MCF 10A (cell line): ENCODE results near the gene MAP3K4. TPM values are rescaled to one million over a fixed set of nuclear protein-coding genes. Genes with fewer than 3 reads are reported as not detected.

ENCODE experiments used
- BruUV-seq: library from RNA; stranded (reverse); fragments of 400-500 nt; replicated peaks from 2 replicates; lab custom pipeline; 2021; lab: Mats Ljungman, UMichigan
- CTCF ChIA-PET: fragments of 300-600 bp; sonication (Branson Sonifier 250); formaldehyde crosslinking; extraction: SDS; loops from one replicate; lab custom pipeline; 2021; ENCODE audit warnings: antibody characterized with exemption, inconsistent platforms; lab: Yijun Ruan, JAX
- POLR2A ChIA-PET: fragments of 300-600, 350-650 bp; sonication (Branson Sonifier 250); formaldehyde crosslinking; extraction: SDS; loops from one replicate; lab custom pipeline; 2020; ENCODE audit warnings: antibody characterized with exemption, inconsistent platforms; lab: Yijun Ruan, JAX
- DNase-seq: peaks from one replicate; pipeline ENCODE4 v3.0.0-alpha.2; 2018; ENCODE audit not compliant: unreplicated experiment
- H3K27ac Mint-ChIP-seq: one replicate; pipeline ENCODE4 v1.8.0; 2022; ENCODE audit warnings: mild to moderate bottlenecking, low read depth, mixed read lengths; ENCODE audit not compliant: unreplicated experiment
- H3K27me3 Mint-ChIP-seq: one replicate; pipeline ENCODE4 v1.8.0; 2022; ENCODE audit warnings: mixed read lengths; ENCODE audit not compliant: insufficient read depth, unreplicated experiment
- H3K36me3 Mint-ChIP-seq: one replicate; pipeline ENCODE4 v1.8.0; 2022; ENCODE audit warnings: mild to moderate bottlenecking, moderate library complexity, mixed read lengths; ENCODE audit not compliant: insufficient read depth, unreplicated experiment
- H3K4me1 Mint-ChIP-seq: one replicate; pipeline ENCODE4 v1.8.0; 2022; ENCODE audit warnings: mixed read lengths; ENCODE audit not compliant: insufficient read depth, unreplicated experiment
- H3K4me3 Mint-ChIP-seq: one replicate; pipeline ENCODE4 v1.8.0; 2022; ENCODE audit warnings: mild to moderate bottlenecking, moderate library complexity, mixed read lengths; ENCODE audit not compliant: unreplicated experiment
- H3K9me3 Mint-ChIP-seq: one replicate; pipeline ENCODE4 v1.8.0; 2022; ENCODE audit warnings: mixed read lengths; ENCODE audit not compliant: unreplicated experiment
- CTCF ChIP-seq: fragments of 200-600 bp; IDR thresholded peaks from one replicate; pipeline ENCODE4 v1.8.0; 2022; ENCODE audit warnings: antibody characterized with exemption, mild to moderate bottlenecking; ENCODE audit not compliant: unreplicated experiment
- intact Hi-C: fragments of 100-400 bp; cut with micrococcal nuclease; formaldehyde crosslinking; loops from 2 replicates; pipeline ENCODE4 v1.14.1; 2022
- total RNA-seq: library from RNA; stranded (reverse); gene quantifications from 2 replicates; pipeline ENCODE4 v1.2.3, GENCODE V29; 2022

Gene MAP3K4
- total RNA-seq, 1 experiment from 2014 or later: 38.7 TPM

GRCh38 chr6:161010418-161010817 is 18.8 kb downstream of the MAP3K4 start:
- TF ChIP-seq CTCF: no peak
- no peak overlapping the region for H3K4me3 Mint-ChIP-seq
- peaks cover 8% of the 10 kb centered on the region for H3K4me1 Mint-ChIP-seq
- ChIA-PET CTCF (interaction anchor here (0.9 to 1.7 kb wide), 2 partner anchors 13 to 17 kb away, joined by 4 to 6 read pairs; no protein-coding TSS in a partner anchor), POLR2A (interaction anchor here (0.8 to 1.3 kb wide), 5 partner anchors 9 to 29 kb away, joined by 3 to 6 read pairs (median 3); no protein-coding TSS in a partner anchor)
- H3K9me3 Mint-ChIP-seq: no peaks in the 10 kb centered on the region
- H3K36me3 Mint-ChIP-seq: peaks cover 11% of the 10 kb centered on the region
- BruUV-seq: no TSS peak
- DNase-seq: peak; percentile 14
- intact Hi-C loops: no loop called here
- no peaks in the 10 kb centered on the region for H3K27me3 Mint-ChIP-seq
- H3K27ac Mint-ChIP-seq: peak overlapping the region; percentile 33

GRCh38 chr6:161011492-161012480 is 20.2 kb downstream of the MAP3K4 start:
- BruUV-seq: no TSS peak
- H3K4me3 Mint-ChIP-seq: no peak overlapping the region

GRCh38 chr6:161013695-161014094 is 22.1 kb downstream of the MAP3K4 start:
- no TSS peak for BruUV-seq
- no peak for TF ChIP-seq CTCF
- H3K9me3 Mint-ChIP-seq: no peaks in the 10 kb centered on the region
- DNase-seq: no peak
- H3K36me3 Mint-ChIP-seq: peaks cover 6% of the 10 kb centered on the region
- no peak overlapping the region for H3K4me3 Mint-ChIP-seq
- ChIA-PET CTCF (interaction anchor here (0.8 to 0.9 kb wide), 2 partner anchors 9 to 50 kb away, joined by 3 to 4 read pairs; no protein-coding TSS in a partner anchor), POLR2A (interaction anchor here (1.2 to 1.8 kb wide), 3 partner anchors 12 to 21 kb away, joined by 3 to 6 read pairs (median 3); no protein-coding TSS in a partner anchor)
- H3K4me1 Mint-ChIP-seq: peaks cover 8% of the 10 kb centered on the region
- intact Hi-C loops: no loop called here
- H3K27ac Mint-ChIP-seq: no peak overlapping the region
- no peaks in the 10 kb centered on the region for H3K27me3 Mint-ChIP-seq

More at GRCh38 chr6:161011492-161012480, 20.2 kb downstream of the MAP3K4 start:
- Mint-ChIP-seq H3K36me3 (peaks cover 9% of the 10 kb centered on the region), H3K27me3 (no peaks in the 10 kb centered on the region), H3K9me3 (no peaks in the 10 kb centered on the region), H3K4me1 (peaks cover 8% of the 10 kb centered on the region), H3K27ac (no peak overlapping the region)
- intact Hi-C loops: no loop called here
- TF ChIP-seq CTCF: no peak
- DNase-seq: no peak
- CTCF ChIA-PET: interaction anchor here (1.0 to 1.7 kb wide), 2 partner anchors 19 to 103 kb away, joined by 3 to 6 read pairs; no protein-coding TSS in a partner anchor
- POLR2A ChIA-PET: interaction anchor here (0.6 to 1.5 kb wide), 6 partner anchors 9 to 122 kb away, joined by 3 to 4 read pairs (median 3); no protein-coding TSS in a partner anchor
